Measurements from ENCODE around the gene ZDHHC18.

ZDHHC18 gene

GRCh38 chr1:26826261-26827105 lies at the start of gene ZDHHC18:
Gene ZDHHC18 (plus strand): TSS chr1:26826688. CDS start chr1:26826805, 117 bp downstream.
- peak; percentile 72 for DNase-seq

- no peak for DNase-seq
These were observed 47.3 kb upstream of the ZDHHC18 start for GRCh38 chr1:26779098-26779668.

- no peak for DNase-seq
These were observed 46.0 kb upstream of the ZDHHC18 start for GRCh38 chr1:26780344-26780957.

- DNase-seq = no peak
These were observed 45.2 kb upstream of the ZDHHC18 start for GRCh38 chr1:26781206-26781825.

- no peak for DNase-seq
These were observed 43.8 kb upstream of the ZDHHC18 start for GRCh38 chr1:26782521-26783212.

GRCh38 chr1:26783646-26784022 lies 42.9 kb upstream of the ZDHHC18 start:
- no peak for DNase-seq

GRCh38 chr1:26784023-26784871 lies 42.2 kb upstream of the ZDHHC18 start:
- DNase-seq = peak; percentile 87

- DNase-seq = no peak
These were observed 41.6 kb upstream of the ZDHHC18 start for GRCh38 chr1:26784886-26785285.

- peak; percentile 53 for DNase-seq
These were observed 40.7 kb upstream of the ZDHHC18 start for GRCh38 chr1:26785611-26786436.

- peak; percentile 53 for DNase-seq
These were observed 39.8 kb upstream of the ZDHHC18 start for GRCh38 chr1:26786437-26787380.

GRCh38 chr1:26787381-26787705 lies 39.1 kb upstream of the ZDHHC18 start:
- DNase-seq = no peak

GRCh38 chr1:26787706-26788514 lies 38.6 kb upstream of the ZDHHC18 start, which contains the start of gene PIGV:
Gene PIGV (plus strand): TSS chr1:26787950. CDS start chr1:26790816, 2,866 bp downstream.
- DNase-seq = peak; percentile 89

GRCh38 chr1:26788515-26788785 lies 38.0 kb upstream of the ZDHHC18 start:
- DNase-seq = no peak

GRCh38 chr1:26788836-26789611 lies 37.5 kb upstream of the ZDHHC18 start:
- peak; percentile 89 for DNase-seq

GRCh38 chr1:26789612-26789865 lies 36.9 kb upstream of the ZDHHC18 start:
- no peak for DNase-seq

- DNase-seq = no peak
These were observed 36.6 kb upstream of the ZDHHC18 start for GRCh38 chr1:26789931-26790330.

- DNase-seq = no peak
These were observed 35.9 kb upstream of the ZDHHC18 start for GRCh38 chr1:26790551-26790953.

- no peak for DNase-seq
These were observed 35.3 kb upstream of the ZDHHC18 start for GRCh38 chr1:26791148-26791547.

- DNase-seq = no peak
These were observed 34.9 kb upstream of the ZDHHC18 start for GRCh38 chr1:26791626-26792025.

Measured in midbrain (tissue), 1 donor.